Loucy (cell line): ENCODE data around the gene LBHD2.

Experiments
- CTCF ChIP-seq: fragments of 200-600 bp; sonication (generic); conservative IDR thresholded peaks from 2 replicates; pipeline ENCODE4 v1.5.1; 2014; ENCODE audit warnings: mild to moderate bottlenecking, antibody characterized with exemption, low read length
- EZH2phosphoT487 ChIP-seq: fragments of 200-600 bp; IDR thresholded peaks from 2 replicates; pipeline ENCODE4 v1.6.1; 2018; ENCODE audit warnings: antibody characterized with exemption, mild to moderate bottlenecking, moderate library complexity, borderline replicate concordance

- no peak for TF ChIP-seq EZH2phosphoT487
- TF ChIP-seq CTCF: no peak
Measured at GRCh38 chr14:103086771-103087342, 2.8 kb downstream of the LBHD2 start.
